Endothelial cell (in vitro differentiated cells): Measurements from ENCODE around the gene ACAP3. TPM values are rescaled to one million over a fixed set of nuclear protein-coding genes. Genes with fewer than 3 reads are reported as not detected.

Experiments
- DNase-seq: peaks from one replicate; pipeline ENCODE4 v3.0.0; 2021; ENCODE audit warnings: low spot score
- H3K27ac Mint-ChIP-seq: one replicate; pipeline ENCODE4 v1.8.0; 2021; ENCODE audit warnings: mixed read lengths, inconsistent platforms; ENCODE audit not compliant: unreplicated experiment
- H3K27me3 Mint-ChIP-seq: one replicate; pipeline ENCODE4 v1.8.0; 2021; ENCODE audit warnings: mild to moderate bottlenecking, moderate library complexity, mixed read lengths, inconsistent platforms; ENCODE audit not compliant: unreplicated experiment
- H3K36me3 Mint-ChIP-seq: one replicate; pipeline ENCODE4 v1.8.0; 2021; ENCODE audit warnings: mild to moderate bottlenecking, low read depth, mixed read lengths, inconsistent platforms; ENCODE audit not compliant: unreplicated experiment
- H3K4me1 Mint-ChIP-seq: one replicate; pipeline ENCODE4 v1.8.0; 2021; ENCODE audit warnings: mild to moderate bottlenecking, mixed read lengths, inconsistent platforms; ENCODE audit not compliant: unreplicated experiment
- H3K4me3 Mint-ChIP-seq: one replicate; pipeline ENCODE4 v1.8.0; 2021; ENCODE audit warnings: mild to moderate bottlenecking, mixed read lengths, inconsistent platforms; ENCODE audit not compliant: unreplicated experiment
- H3K9me3 Mint-ChIP-seq: one replicate; pipeline ENCODE4 v1.8.0; 2021; ENCODE audit warnings: mixed read lengths, inconsistent platforms; ENCODE audit not compliant: unreplicated experiment
- CTCF ChIP-seq: fragments of 200-600 bp; sonication (generic); IDR thresholded peaks from one replicate; pipeline ENCODE4 v1.5.0; 2021; ENCODE audit warnings: antibody characterized with exemption; ENCODE audit not compliant: unreplicated experiment
- total RNA-seq: library from RNA; stranded (reverse); fragmentation: NEBNext Ultra II Directional; extraction: Animal tissue kit (Norgen Biotek cat#: 25700); gene quantifications from one replicate; pipeline ENCODE4 v1.2.1, GENCODE V29; 2021; ENCODE audit not compliant: unreplicated experiment

Gene ACAP3
- total RNA-seq, 1 donor from 2014 or later = 54.0 TPM

- Mint-ChIP-seq H3K36me3 (peaks cover 46% of the 10 kb centered on the region), H3K4me1 (peaks cover 5% of the 10 kb centered on the region), H3K27me3 (peaks cover 11% of the 10 kb centered on the region), H3K9me3 (no peaks in the 10 kb centered on the region), H3K27ac (peak overlapping the region; percentile 9), H3K4me3 (no peak overlapping the region)
- DNase-seq = no peak
- no peak for TF ChIP-seq CTCF
Measured at GRCh38 chr1:1259951-1260600, 47.7 kb downstream of the ACAP3 start.

- H3K36me3 Mint-ChIP-seq = peaks cover 47% of the 10 kb centered on the region
- peaks cover 11% of the 10 kb centered on the region for H3K27me3 Mint-ChIP-seq
- H3K4me3 Mint-ChIP-seq = no peak overlapping the region
- H3K27ac Mint-ChIP-seq = no peak overlapping the region
- TF ChIP-seq CTCF = no peak
- H3K9me3 Mint-ChIP-seq = no peaks in the 10 kb centered on the region
- H3K4me1 Mint-ChIP-seq = peaks cover 5% of the 10 kb centered on the region
- DNase-seq = no peak
Measured at GRCh38 chr1:1259540-1259939, 48.2 kb downstream of the ACAP3 start.

GRCh38 chr1:1259119-1259488, 48.6 kb downstream of the ACAP3 start:
- no peak for DNase-seq
- Mint-ChIP-seq H3K4me1 (peaks cover 5% of the 10 kb centered on the region), H3K4me3 (no peak overlapping the region), H3K36me3 (peaks cover 47% of the 10 kb centered on the region), H3K9me3 (no peaks in the 10 kb centered on the region), H3K27ac (no peak overlapping the region), H3K27me3 (peaks cover 11% of the 10 kb centered on the region)
- no peak for TF ChIP-seq CTCF

- Mint-ChIP-seq H3K4me1 (peaks cover 5% of the 10 kb centered on the region), H3K36me3 (peaks cover 51% of the 10 kb centered on the region), H3K27me3 (peaks cover 14% of the 10 kb centered on the region), H3K4me3 (no peak overlapping the region), H3K27ac (no peak overlapping the region), H3K9me3 (no peaks in the 10 kb centered on the region)
- DNase-seq = no peak
- no peak for TF ChIP-seq CTCF
Measured at GRCh38 chr1:1256956-1257871, 50.5 kb downstream of the ACAP3 start.

- peaks cover 44% of the 10 kb centered on the region for H3K36me3 Mint-ChIP-seq
- no peaks in the 10 kb centered on the region for H3K9me3 Mint-ChIP-seq
- no peaks in the 10 kb centered on the region for H3K4me1 Mint-ChIP-seq
- DNase-seq = no peak
- TF ChIP-seq CTCF = no peak
- H3K4me3 Mint-ChIP-seq = no peak overlapping the region
- no peak overlapping the region for H3K27ac Mint-ChIP-seq
- H3K27me3 Mint-ChIP-seq = peaks cover 15% of the 10 kb centered on the region
Measured at GRCh38 chr1:1255611-1256010, 52.1 kb downstream of the ACAP3 start.
